NOMO-1 (cell line): Measurements from ENCODE around the gene HOXB7.

Experiments used
- DNase-seq, 2 experiments: peaks; one replicate each; lab custom pipeline; 2025; ENCODE audit not compliant: unreplicated experiment in 2 of 2; lab: John Stamatoyannopoulos, UW

Gene HOXB7

GRCh38 chr17:48586355-48587258 lies 24.2 kb downstream of the HOXB7 start:
- DNase-seq = no peak

DNA sequence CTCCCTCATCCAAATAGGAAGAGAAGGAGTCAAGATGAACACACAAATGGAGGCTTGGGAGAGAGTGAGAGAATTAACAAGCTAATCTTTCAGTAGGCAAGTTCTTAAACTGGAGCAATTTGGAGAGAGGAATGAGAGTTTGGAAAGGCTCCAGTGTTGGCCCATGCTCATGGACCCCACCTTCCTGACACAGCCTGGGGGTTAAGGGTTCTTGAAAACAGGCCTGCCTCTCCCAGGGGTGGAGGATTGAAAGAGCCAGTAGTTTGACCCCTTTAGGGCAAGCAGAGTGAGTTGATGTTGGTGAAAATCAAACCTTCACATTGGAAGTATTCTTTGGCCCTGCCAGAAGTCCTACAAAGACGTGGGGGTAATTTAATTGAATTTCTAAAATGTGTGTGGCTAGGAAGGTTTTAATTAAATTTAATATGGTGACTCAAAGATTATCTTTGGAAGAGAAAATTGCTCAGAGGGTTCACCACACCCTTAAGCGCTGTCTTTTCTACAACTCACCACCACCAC lies 26.5 kb downstream of the HOXB7 start:
- no peak for DNase-seq

- DNase-seq = no peak
Measured at GRCh38 chr17:48583708-48584222, 27.1 kb downstream of the HOXB7 start.

- DNase-seq = no peak
Measured at GRCh38 chr17:48582750-48583069, 28.1 kb downstream of the HOXB7 start.

- no peak for DNase-seq
Measured at GRCh38 chr17:48579760-48580554, 30.9 kb downstream of the HOXB7 start.

DNA sequence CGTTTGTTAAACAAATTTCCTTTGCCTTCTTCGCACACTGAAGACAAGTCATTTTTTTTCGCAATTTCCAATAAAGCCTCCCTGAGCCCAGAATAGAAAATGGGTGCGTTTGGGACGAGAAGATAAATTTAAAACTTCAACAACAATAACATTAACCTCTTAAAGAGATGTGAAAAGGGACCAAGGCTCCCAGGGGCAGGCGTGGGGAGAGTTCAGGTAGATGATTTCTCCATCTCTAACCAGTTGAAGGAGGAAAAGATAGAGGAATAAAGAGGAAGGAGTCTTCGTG lies 31.4 kb downstream of the HOXB7 start:
- DNase-seq = no peak

DNA sequence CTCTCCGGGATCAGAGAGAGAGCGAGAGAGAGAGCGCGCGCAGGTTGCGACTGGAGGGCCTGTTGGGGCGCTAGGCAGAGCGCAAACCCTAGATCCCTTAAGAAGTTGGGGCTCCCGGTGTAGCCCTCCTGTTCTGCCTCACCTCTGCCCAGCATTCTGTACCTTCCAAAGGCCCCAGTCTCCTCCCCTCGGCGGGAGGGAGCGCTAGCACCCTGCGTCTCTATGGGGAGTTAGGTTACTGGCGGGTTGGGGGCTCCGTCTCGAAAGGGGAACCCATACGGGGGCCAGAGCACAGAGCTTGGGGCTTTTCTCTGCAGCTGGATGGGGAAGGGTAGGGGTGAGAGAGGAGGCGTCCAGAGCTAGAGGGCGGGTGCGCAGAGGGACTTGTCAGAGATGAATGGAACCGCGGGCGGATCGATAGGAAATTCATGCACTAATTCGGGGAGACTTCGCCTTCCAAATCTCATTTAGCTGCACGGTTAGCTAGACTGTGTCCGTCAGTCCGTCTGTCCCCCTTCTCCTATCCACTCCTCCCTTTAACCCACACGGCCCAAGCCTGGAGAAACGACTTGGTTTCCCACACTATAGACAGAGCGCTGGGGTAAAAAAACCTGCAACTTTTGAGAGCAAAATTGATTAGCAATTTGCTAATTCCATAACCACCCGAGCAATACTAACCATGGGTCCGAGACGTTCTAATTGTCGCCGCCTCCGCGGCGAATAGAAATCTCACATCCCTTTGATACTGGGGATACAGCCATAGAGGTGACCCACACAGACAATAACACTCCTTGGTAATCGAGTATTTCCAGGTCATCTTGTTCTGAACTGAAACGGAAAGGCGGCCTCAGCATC lies 32.0 kb downstream of the HOXB7 start:
- DNase-seq = no peak

DNA sequence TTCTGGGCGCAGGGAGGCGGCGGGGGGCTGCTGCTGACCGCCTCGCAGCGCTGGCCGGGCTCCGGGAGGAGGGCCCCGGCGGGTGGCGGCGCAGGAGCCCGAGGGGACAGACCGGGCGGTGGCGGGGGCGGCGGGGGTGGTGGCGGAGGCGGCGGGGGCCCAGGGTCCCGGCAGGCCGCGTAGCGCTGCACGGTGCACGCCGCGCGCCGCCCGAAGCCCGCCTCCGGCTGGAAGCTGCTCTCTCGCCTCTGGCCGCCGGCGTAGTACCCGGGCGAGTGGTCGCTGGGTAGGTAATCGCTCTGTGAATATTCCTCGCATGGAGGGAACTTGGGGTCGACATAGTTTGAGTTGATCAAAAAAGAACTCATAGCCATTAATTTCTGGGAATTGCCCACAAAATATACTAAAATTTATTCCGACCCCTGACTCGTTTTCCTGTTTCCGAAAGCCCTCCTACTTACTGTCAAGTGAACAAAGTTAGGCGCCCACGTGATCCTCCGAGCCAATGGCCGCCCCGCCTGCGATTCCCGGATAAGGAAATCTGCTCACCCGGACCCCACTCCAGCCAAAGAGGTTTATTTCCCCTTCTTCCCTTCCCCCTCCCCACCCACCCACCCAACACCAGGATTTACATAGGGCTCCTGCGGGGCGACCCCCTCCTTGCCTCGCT lies 32.7 kb downstream of the HOXB7 start, which contains the start of gene HOXB4:
Gene HOXB4 (minus strand): TSS at position 405 of the 670 bp plus-strand sequence. CDS start 31 bp downstream, at position 374.
- peak; percentile 33 to 48 for DNase-seq

- no peak for DNase-seq
Measured at GRCh38 chr17:48577330-48577945, 33.4 kb downstream of the HOXB7 start.

GRCh38 chr17:48576479-48577309 lies 34.1 kb downstream of the HOXB7 start:
- no peak for DNase-seq

GRCh38 chr17:48575673-48576478 lies 34.9 kb downstream of the HOXB7 start:
- DNase-seq = no peak

- DNase-seq = no peak
Measured at GRCh38 chr17:48575066-48575582, 35.7 kb downstream of the HOXB7 start.

DNA sequence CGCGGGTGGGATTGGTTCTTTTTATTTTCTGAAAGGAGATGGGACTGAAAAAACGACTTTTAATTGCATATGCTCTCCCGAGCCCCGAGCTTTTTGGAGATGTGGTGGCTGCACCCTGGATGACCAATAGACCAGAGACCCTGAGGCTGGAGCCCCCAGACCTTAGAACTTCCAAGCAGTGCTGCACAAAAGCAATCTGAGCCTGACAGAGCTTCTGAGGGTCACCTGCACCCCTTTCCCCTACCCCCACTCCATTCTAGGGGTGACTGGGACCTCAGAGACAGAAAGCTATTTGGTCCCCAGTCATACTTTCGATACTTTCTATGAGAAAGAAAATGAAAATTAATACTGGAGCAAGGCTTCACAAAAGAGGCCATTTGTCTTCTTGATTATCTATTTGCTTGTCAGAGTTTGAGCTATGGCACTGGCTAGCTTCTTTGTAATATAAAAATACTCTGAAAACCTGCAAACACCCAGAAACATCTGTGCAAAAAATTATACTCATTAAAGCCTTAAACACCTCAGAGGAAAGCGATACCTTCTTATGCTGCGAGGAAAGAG lies 36.2 kb downstream of the HOXB7 start:
- DNase-seq = no peak

- no peak for DNase-seq
Measured at GRCh38 chr17:48571826-48572417, 38.9 kb downstream of the HOXB7 start.

GRCh38 chr17:48571024-48571818 lies 39.6 kb downstream of the HOXB7 start:
- no peak for DNase-seq

DNA sequence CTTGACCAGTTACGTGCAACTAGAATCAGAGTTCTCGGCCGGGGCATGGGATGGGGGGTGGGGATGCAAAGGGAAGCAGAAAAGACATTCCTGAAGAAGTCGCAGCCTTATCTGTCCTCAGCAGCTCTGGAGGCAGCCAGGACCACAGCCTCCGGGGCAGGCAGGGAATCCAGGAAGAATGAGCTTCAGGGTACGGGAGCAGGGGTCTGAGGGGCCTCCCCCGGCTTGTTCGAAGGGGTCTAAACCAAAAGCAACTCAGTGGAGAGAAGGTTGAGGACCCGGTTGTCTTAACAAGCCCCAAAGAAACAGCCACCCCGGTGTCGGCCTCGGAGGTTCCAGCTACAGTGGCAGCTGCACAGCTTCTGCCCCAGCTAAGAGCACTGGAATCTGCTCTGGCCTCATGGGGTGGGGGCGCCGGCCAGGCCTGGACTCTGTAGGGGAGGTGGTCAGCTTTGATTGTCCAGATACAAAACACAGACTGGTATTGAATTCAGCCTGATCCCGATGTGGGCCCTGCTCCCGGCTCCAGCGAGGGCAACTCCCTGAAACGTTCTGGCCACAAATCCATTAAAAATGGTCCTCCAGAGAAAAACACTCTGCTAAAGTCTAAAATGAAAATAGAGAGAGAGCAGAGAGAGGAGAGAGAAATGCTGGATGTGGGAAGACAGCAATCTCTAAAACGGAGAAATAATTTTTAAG lies 40.3 kb downstream of the HOXB7 start:
- no peak for DNase-seq
